Inflammatory macrophage (primary cell): ENCODE data around the gene STXBP1.

Experiments
- DNase-seq, 2 donors: peaks; one replicate each; pipeline ENCODE4 v3.0.0-alpha.2; 2020 to 2022

Gene STXBP1

DNA sequence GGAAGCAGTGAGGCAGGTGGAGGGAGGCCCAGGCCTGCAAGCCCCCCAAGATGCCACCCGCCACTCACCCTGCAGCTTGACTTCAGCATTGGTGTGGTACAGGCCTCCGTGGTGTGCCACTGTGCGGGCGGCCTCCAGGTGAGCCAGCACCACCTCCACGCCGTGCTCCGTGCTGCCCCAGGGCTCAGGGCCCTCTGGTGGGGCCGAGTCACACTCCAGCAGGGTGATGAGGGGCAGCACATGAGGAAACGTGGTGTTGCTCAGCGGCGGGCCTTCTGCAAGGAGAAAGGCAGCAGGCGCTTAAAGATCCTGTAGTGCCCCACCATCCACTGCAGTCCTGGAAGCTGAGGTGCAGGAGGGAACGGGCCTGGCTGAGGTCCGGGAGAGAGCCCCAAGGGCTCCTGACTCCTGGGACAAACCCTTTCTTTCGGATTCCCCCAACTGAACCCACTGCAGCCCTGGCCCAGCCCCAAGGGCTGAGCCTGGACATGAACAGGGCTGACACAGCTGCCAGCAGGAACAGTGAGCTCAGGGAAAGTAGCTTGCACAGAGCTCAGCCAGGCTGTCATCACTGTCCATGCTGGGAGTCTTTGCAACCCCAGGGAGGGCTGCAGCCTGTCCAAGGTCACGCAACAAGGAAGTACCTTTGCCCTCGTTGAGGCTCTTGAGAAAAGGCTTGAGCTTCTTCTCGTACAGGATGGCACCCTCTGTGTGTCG, 127.7 kb downstream of the STXBP1 start:
- peak; percentile 43 to 75 for DNase-seq

DNA sequence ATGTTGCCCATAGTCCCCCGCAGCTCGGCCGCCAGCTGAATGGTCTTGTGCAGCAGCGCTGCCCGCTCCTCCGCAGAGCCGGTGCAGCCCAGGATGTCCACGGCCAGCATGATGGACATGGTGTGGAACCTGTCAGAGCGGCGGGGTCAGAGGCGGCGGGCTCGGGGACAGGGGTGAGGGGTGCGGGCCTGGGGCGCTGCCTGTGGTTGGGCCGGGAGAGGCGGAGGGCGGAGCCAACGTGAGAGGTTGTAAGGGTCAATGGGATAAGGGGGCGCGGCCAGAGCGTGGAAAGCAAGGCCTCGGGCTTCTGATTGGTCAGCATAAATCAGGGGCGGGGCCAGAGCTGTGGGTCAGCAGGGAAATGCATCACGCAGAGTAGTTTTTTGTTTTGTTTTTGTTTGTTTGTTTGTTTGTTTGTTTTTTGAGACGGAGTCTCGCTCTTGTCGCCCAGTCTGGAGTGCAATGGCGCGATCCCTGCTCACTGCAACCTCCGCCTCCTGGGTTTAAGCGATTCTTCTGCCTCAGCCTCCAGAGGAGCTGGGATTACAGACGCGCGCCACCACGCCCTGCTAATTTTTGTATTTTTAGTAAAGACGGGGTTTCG, 129.9 kb downstream of the STXBP1 start:
- DNase-seq = no peak
